ENCODE data around the gene KCNMA1.

KCNMA1 gene

GRCh38 chr10:77016278-77016815 is 621.3 kb downstream of the KCNMA1 start:
- no peak for DNase-seq (ENCODE audit: low read depth)

DNA sequence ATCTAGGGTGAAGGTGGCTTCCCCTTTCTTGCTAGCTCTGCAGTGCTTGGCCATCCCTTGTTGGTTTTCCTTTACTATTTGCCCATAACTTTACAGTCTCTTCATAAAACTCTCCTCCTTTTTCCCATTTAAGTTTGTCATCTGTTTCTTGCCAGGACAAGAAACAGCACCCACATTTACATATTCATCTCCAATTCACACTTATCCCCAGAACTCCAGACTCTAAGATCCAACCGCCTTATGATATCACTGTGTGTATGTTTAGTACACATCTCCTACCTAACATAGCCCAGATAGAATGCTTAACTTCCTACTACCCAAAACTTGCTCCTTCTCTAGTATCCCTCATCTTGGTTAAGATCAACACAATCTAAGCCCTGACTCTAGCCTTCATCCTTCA is 622.2 kb downstream of the KCNMA1 start:
- DNase-seq (ENCODE audit: low read depth) = no peak

DNA sequence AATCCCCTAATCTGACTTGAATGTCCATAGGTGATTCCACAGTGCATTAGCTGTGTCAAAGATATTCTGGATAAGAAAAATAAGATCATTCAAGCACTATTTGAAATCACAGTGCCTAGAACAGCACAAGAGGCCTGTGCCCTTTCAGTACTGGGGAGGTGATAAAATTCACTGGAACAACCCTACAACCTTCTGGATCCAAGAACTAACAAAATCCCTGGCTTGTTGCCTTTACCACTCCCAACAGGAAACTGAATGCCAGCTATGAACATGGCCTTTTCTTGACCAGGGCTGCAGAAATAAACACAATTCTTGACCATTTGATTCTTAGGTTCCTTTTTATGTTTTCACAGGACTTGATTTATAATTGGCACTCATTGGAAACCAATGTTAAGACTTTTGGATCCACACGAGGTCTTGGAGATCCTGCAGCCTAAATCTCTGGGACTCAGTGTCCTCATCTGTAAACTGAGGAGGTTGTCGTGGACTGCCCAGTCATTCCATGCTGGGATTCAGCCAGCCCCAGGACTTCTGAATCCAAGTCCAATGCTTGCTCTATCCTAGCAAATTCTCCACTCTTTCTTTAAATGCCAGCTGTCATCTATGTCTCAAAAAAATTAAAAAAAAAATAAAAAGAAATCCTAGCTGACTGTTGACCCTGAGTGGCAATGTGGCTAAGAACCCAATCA is 624.7 kb downstream of the KCNMA1 start:
- no peak for DNase-seq (ENCODE audit: low read depth)

GRCh38 chr10:77011874-77012811 is 625.5 kb downstream of the KCNMA1 start:
- no peak for DNase-seq (ENCODE audit: low read depth)

DNA sequence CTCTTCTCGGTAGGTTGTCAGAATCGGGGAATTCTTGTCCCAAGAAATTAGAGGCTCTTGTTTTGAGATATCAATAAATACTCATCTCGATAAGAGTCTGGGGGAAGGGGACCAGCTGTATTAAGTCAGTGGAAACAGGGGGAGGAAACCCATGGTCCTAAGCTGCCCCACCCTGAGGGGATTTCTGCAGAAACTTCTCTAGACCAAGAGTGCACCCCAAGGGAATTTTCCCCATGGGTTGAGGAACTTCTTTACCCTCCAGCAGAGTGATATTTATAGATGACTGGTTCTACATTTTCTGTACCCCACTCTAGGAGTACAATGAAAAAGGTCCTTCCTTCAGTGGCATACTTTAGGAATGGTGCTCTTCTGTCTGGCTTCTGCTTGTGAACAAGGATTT is 627.2 kb downstream of the KCNMA1 start:
- DNase-seq (ENCODE audit: low read depth) = no peak

GRCh38 chr10:77007834-77008233 is 629.8 kb downstream of the KCNMA1 start:
- DNase-seq (ENCODE audit: low read depth) = no peak

DNA sequence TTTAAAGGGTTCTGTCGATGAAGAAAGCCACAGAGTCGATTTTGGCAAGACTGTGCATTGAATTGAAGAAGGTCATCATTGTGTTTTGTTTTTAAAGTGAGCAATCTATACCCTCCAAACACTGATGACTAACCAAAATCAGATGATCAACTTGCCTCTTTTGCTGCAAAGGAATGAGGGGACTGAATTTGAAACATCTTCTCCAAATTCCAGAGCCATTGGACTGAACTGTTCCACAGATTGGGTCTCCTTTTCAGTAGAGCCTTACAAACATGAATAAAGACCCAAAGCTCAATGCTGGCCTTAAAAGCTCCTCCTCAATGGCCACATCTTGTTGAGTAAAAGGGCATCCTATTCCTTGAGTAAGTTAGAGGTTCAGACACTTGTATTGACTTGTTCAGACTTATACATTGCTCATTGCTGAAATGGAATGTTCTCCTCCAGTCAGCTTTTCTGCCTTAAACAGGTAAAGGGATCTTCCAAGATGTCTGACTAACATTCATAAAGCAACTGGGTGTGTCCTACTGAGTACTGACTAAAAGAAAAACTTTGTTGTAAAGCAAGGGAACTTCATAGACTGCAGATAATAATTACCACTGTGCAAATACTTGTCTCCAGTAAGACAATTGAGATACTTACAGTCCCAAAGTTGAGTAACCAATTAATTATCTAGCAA is 630.6 kb downstream of the KCNMA1 start:
- DNase-seq (ENCODE audit: low read depth) = no peak

DNA sequence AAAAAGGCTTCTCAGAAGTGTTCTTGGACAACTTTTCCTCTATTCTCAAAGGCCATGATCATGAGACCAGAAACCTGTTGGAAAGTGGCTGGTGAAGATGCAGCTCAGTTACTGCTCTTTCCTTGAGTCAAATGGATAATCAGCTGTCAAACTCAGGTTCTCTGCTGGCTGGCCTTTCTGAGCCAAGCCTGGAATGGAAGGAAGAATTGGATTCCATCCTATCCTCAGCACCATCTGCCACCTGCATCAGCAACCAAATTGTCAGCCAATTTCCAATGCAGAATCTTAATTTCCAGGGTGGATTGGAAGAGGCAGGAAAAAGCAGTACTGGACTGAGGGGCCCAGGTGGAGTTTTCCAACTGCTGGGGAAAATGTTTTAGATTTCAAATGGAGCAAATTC is 631.7 kb downstream of the KCNMA1 start:
- no peak for DNase-seq (ENCODE audit: low read depth)

GRCh38 chr10:77004917-77005564 is 632.6 kb downstream of the KCNMA1 start:
- peak; percentile 44 for DNase-seq (ENCODE audit: low read depth)

- DNase-seq (ENCODE audit: low read depth) = no peak
These were observed 634.7 kb downstream of the KCNMA1 start for GRCh38 chr10:77002872-77003271.

- no peak for DNase-seq (ENCODE audit: low read depth)
These were observed 636.4 kb downstream of the KCNMA1 start for GRCh38 chr10:77001206-77001605.

- DNase-seq (ENCODE audit: low read depth) = no peak
These were observed 639.2 kb downstream of the KCNMA1 start for GRCh38 chr10:76998451-76998850.

DNA sequence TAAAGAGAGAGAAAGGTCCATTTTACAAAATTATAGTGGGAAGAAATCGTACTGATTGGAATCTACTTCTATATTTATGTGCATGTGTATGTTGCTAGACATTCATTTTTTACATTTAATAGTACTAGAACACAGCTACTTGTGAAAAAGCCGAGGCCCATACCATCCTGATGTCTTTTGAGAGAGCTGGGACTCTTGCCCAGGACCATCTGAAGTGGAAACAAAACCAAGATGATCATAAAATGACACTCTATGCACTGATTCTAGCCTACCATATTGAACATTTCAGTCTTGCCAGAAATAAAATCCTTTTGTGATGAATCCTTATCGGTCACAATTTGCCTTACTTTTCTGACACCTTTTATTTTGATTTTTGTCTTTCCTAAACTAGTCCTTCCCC is 640.0 kb downstream of the KCNMA1 start:
- no peak for DNase-seq (ENCODE audit: low read depth)

DNA sequence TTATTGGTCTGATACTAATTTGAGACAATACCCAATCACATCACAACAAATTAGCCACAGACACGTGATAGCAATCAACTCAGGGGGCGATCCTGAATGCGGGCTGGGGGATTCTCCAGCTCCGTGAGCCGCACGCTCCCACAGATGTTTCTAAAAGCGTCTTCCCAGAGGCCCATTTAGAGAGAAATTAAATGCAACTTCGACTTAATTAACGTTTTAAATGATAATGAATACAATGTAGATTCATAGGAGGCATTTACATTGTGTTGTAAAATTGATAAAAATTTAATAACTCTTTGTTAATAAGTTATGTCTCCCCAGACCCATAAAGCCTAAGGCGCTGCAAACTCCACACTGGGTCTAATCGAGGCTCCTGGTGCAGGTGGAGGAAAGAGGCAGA is 642.6 kb downstream of the KCNMA1 start:
- no peak for DNase-seq (ENCODE audit: low read depth)

GRCh38 chr10:76993213-76993612 is 644.4 kb downstream of the KCNMA1 start:
- no peak for DNase-seq (ENCODE audit: low read depth)

GRCh38 chr10:76992467-76992866 is 645.1 kb downstream of the KCNMA1 start:
- no peak for DNase-seq (ENCODE audit: low read depth)

DNA sequence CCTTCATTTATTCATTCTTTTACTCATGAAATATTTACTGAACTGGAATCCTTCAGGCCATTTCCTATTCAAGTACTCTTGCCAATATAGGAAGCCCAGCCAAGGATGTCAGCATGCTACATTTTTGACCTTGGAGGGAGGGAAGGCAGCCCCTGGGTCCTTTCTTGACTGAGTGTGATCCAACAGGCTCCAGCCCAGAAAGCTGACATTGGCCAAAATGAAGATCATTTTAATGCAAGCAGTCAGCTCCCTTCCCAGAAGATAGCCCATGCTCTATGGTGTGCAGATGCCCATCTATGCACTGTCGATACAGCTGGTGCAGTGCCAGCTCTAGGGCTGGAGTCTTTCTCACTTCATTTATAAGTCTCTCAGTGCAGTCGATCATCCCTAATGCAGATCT is 646.0 kb downstream of the KCNMA1 start:
- DNase-seq (ENCODE audit: low read depth) = no peak

- no peak for DNase-seq (ENCODE audit: low read depth)
These were observed 647.0 kb downstream of the KCNMA1 start for GRCh38 chr10:76990561-76990960.

DNA sequence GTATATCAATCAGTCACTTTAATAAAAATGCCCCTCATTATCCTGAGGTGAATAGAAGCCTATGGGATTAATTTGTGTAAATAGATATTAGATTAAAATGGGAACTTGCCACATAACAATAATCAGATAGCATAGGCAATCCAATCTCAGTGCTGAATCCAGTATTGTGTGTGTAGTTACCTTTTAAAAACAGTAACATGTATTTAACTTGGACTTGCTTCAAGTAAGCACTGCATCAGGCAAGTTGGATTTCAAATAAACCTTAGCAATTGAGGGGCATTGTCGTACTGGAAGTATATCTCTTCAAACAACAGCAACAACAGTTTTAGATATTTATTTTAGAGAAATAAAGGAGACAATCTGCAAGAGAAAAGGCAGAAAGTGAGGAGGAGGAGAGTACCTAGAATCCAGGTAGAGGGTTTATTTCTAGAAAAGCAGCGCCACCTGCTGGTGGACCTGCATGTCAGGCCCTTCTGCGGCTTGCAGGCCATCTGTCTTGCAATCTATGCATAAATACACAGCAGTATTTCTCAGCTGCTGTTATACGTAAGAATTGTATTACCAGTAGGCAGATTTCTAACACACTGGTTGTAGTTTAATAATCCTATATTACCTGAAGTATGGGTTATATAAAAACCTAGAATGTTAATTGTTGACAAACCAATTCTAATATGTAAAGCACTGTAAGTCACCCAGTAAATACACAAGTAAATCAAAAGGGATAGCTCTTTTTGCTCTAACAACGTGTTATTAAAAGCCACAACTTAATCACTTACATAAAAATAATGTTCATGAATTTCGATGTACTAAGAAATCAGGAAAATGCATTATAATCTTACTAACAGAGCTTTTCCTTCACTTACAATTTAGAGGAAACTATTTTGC is 652.8 kb downstream of the KCNMA1 start:
- DNase-seq (ENCODE audit: low read depth) = peak; percentile 75

DNA sequence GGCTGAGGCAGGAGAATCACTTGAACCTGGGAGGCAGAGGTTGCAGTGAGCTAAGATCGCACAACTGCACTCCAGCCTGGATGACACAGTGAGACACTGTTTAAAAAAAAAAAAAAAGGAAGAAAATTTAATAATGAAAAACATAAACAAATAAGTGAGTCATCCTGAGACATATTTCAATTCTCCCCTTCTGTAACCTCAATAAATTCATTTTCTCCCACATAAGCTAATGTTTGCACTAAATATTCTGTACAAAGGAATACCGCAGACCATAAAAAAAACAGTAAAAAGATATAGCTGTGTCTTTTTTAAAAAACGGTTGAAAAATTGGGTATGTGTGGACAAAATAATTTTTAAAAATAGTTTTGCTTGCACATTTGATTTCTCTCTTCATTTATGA is 654.0 kb downstream of the KCNMA1 start:
- DNase-seq (ENCODE audit: low read depth) = no peak

DNA sequence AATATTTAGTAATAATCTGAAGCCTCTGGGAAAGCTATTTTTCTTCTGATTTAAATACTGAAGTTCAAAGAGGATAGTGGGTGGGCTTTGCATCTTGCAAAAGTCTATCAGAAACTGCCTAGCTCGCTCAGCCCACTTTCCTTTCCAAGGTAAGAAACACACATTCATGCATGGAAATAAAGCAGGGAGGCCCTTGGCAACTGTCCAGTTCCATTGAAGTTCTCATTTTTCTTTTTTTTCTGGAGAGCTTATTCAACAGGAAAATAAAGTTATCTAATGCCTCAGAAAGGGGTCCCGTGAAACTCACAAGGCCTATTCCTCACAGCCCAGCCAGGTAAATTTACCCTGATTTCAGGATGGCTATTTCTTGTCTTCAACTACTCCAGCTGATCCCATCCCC is 654.9 kb downstream of the KCNMA1 start:
- no peak for DNase-seq (ENCODE audit: low read depth)
